Amniotic epithelial cell (primary cell): ENCODE results near the gene LY6G6C.
A peak's percentile ranks its signal among the peaks of the same experiment; 100 is the strongest.

Experiments used
- DNase-seq: peaks from one replicate; pipeline ENCODE4 v3.0.0-alpha.2; 2010; ENCODE audit warnings: low read depth

The LY6G6C gene

DNA sequence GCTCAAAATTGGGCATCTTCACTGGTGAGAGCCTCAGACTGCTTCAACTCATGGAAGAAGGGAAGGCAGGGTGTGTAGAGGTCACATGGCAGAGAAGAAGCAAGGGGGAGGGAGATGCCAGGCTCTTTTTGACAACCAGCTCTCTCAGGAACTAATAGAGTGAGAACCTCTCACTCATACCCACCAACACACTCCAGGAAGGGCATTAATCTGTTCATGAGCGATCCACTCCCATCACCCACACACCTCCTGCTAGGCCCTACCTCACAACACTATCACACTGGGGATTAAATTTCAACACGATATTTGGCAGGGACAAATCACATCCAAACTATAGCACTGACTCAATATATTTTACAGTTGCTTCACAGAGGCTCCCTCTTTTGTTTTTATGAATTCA, 20.3 kb upstream of the LY6G6C start:
- no peak for DNase-seq

DNA sequence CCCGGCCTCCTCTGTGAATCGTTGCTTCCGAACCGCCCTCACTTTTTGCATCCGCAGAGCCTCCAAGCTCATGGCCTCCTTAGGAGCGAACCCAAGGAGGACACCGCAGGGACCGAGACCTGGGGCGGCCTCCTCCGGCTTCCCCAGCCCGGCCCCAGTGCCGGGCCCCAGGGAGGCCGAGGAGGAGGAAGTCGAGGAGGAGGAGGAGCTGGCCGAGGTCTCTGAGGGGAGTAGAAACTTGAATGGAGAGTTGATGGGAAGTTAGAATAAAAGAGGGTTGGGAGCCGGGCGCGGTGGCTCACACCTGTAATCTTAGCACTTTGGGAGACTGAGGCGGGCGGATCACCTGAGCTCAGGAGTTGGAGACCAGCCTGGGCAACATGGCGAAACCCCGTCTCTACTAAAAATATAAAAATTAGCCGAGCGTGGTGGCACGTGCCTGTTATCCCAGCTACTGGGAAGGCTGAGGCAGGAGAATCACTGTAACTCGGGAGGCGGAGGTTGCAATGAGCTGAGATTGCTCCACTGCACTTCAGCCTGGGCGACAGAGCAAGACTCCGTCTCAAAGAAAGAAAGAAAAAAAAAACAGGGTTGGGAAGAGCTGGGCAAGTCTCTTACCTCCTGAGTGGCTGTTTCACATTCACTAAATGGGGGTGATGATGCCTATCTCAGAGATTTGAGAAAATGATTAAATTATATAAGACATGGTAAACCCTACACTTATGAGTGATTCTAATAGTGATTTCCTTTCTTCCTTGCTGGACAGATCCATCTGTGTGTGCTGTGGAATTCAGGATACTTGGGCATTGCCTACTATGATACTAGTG, 19.1 kb upstream of the LY6G6C start:
- DNase-seq, result no peak

DNA sequence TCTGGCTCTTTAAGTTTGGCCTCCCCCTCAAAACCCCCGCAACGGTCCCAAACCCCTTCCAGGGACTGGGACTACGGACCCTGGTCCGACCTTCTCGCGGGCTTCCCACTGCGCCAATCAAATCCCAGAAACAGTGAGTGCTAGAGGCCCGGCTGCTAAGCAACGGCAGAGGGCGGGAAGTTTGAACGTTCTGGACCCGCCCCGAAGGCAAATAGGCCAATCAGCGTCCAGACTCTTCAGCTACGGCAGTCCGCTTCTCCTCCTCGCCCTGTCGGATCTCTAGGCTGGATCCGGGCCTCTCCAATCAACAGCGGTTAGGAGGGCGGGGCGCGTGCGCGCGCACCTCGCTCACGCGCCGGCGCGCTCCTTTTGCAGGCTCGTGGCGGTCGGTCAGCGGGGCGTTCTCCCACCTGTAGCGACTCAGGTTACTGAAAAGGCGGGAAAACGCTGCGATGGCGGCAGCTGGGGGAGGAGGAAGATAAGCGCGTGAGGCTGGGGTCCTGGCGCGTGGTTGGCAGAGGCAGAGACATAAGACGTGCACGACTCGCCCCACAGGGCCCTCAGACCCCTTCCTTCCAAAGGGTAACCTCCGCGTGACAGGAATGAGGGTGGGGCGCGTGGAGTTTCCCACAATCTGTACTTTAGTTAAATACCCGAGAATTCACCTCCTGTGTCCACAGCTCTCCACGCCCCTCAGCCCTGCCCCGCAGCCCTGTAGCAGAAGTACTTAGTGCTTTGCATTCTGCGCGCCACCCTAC, 18.3 kb upstream of the LY6G6C start, which contains the start of gene MSH5:
Gene MSH5, plus strand, starts transcription at position 367 of the 758 bp plus-strand sequence. CDS start 462 bp downstream, outside the sequence.
- peak; percentile 98 for DNase-seq

DNA sequence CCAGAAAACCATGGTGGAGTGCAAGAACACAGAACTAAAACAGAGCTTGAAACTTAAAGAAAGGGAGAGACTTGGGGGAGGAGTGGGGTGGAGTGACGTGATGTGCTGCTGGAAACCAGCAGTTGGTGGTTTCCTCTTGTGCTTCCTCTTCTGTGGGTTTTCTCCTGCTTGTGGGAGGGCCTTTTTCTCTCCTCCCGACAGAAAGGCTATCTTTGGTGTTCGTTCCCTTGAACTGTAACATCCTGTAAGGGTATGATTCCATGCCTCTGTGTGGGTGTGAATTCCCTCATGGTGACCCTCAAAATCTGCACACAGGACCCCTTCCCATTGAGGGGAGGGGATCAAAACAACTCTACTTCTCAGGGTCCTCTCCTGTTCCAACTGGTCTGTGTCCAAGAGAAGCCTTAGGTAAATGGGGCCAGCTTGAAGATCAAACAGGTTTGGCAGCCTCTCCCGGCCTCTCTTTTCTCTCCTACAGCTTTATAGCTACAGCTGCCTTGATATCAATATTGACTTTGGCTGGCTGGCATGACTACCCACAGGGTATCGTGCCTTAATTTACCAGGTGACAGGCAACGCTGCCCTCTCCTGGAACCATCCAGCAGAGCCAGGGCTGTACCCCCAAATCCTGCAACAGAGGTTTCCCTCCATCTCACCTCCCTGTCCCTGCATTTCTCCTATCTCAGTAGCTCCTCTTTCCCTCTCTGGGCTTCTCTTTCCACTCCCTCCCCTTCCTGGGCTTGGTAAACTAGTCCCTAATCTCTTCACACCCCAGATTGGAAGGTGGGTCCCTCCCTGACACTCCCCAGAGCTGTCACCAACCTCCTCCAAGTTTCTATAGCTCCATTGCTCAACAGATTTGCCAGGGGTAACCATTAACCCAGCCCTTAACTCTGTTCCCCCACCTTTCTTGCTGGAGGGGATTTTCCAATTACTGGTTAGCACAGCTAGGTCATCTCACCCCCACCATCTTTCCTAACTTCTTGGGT, 16.7 kb upstream of the LY6G6C start:
- peak; percentile 90 for DNase-seq

DNA sequence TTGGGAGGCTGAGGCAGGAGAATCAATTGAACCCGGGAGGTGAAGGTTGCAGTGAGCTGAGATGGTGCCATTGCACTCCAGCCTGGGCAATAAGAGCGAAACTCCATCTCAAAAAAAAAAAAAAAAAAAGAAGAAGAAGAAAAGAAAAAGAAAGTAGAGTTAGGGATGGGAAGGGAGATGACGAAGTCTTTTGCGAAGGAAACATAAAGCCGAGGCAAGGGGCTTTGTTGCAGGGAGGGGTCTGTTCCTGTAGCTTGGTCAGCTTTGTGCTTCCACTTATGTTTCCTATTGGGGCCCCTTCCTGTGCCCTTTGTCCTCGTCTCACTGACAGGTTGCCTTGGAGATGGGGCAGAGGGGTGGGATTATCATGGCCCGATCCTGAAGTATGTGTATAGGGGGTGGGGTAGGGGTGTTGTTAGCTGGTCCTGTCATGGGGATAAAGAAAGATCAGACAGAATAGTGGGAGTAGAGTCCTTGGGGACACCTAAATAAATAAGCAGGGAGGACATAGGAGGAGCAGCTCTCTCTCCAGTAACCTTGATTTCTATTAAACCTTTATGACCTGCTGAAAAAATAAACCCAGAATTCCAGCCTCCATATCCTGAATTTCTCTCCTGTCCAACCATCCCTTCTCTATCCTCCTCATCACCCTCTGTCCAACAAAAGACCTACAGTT, 15.9 kb upstream of the LY6G6C start:
- DNase-seq, result peak; percentile 33

DNA sequence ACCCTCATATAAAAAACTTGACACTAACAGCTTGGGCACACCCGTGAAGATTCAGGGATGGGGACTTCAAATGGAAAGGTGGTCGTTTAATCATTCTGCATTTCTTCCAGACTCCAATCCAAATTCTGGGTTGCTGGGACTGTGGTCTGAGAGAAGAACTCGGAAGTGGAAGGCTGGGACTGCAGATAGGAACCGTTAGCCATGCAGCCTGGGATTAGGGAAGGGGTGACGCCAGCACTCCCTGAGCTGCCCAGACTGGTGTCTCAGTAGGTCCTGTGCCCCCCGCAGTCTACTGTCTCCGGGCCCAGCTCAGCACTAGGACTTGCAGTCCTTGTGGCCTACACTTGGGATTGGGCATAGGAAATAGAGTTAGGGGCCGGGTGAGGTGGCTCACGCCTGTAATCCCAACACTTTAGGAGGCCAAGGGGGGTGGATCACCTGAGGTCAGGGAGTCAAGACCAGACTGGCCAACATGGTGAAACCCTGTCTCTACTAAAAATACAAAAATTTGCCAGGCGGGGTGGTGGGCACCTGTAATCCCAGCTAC, 15.3 kb upstream of the LY6G6C start:
- no peak for DNase-seq

DNA sequence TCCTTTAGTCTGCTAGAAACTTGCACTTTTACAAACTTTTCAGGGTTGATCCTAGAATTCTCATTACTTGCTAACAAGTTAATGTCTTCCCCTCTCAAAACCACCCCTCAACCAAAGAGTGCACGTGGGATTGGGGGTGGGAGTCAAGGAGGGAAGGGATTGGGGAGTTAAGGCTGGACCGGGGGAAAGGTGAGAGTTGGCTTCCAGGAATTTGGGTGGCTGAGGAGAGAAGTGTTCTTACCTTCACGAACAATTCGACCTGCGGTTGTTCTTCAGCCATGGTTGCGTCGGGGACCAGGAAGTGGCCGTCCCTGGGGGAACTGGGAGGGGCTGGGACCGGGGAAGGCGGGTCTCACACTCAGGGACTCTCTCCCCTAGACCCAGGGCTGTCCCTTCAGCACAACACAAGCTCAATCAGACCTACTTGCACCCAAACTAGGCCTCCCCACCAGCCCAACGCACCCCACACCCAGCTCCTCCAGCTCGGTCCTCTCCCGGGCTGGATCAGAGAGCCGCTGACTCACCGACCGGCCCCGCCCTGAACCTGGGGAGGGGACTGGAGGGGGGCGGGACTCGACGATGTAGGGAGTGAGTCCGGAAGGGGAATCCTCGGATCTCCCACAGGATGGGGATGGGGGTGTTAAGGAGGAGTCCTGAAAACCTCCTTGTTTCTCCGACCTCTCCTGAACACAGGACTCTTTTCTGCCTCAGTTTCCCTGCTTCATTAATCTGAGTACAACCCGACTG, 14.6 kb upstream of the LY6G6C start, which contains the start of gene CLIC1:
Gene CLIC1, minus strand, starts transcription at position 510 of the 747 bp plus-strand sequence. Its CDS starts 230 bp downstream, at position 280.
- DNase-seq, result peak; percentile 75

DNA sequence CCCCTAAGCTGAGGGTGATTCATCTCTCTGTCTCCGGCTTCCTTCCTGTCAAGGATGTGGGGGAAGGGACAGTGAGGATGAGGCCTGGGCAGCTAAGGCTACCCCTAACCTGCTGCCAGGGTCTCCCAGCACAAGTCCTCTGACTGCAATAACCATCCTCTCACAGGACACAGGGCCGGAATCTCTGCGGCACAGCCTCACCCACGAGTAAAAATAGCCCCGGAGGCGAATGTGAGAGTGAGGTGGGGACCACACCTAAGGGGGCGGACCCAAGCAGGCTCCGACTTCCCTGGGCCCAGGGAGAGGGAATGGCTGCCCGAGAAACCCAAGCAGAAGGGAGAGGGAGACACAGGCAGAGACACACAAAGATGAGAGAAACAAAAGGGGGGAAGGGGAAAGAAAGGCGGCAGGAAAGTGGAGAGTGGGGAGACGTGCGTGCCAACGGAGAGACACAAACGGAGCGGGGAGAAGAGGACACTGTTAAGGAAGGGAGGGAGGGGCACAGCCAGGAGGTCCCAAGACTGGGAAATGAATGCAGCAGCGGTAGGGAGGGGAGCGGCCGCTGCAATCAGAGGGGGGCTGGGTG, 13.4 kb upstream of the LY6G6C start:
- DNase-seq, result peak; percentile 69

DNA sequence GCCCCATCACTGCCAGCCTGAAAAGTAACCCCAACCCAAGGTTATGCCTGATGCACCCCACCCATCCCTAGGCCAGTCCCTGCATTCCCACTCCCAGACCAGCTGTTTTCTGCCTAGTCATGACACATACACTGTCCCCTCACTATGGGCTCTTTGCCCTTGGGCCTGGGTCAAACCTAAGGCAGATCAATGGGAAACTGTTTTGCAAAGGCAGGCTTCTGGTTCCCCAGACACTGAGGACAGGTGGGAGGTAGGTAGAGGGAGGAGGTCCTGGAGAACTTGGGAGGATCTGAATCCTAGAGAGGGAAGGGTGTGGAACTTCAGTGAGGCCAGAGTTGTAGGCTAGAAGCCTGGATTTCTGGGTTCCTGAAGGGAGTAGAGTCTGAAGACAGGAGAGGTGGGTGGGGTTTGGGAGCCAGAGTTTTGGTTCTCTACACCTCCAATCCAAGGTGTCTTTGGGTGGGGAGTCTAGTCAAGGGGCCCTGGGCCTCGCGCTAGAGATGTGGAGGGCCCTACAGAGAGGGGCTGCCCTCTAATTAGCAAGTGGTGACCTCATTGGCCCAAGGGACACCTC, 12.8 kb upstream of the LY6G6C start:
- no peak for DNase-seq

DNA sequence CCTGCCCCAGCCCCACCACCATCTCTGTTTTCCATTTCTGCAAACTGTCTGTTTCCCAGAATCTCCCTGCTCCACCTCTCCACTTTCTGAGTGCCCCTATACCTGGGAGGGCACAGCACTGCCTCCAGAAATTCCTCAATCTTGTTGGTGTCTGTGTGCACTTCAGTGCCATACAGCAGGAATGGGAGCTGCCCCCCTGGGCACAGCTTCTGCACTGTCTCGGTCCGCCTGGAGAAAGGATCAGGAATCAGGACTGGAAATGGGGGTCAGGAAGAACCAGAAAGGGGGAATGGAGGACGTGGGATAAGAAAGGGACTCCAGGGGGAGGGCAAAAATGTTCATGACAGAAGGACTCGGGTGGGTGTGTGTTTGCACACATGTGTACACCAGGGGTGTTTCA, 12.2 kb upstream of the LY6G6C start:
- DNase-seq, result no peak

DNA sequence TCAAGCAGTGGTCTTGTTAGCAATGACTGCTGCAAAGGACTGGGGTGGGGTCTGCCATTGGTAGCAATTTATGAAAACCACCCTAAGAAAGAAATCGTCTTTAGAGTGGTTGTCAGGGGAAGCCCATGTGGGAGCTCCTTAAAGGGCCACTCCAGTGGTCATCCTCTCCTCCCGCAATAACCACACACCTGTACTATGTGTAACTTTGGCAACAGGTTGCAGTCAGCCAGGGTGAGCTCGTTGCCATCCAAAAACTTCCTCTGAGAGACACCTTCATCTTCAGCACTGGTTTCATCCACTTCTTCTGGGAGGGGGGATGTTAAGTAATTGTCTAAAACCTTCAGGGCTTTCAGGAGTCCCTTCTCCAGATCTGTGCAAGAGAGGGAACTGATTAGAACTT, 10.5 kb upstream of the LY6G6C start:
- no peak for DNase-seq

DNA sequence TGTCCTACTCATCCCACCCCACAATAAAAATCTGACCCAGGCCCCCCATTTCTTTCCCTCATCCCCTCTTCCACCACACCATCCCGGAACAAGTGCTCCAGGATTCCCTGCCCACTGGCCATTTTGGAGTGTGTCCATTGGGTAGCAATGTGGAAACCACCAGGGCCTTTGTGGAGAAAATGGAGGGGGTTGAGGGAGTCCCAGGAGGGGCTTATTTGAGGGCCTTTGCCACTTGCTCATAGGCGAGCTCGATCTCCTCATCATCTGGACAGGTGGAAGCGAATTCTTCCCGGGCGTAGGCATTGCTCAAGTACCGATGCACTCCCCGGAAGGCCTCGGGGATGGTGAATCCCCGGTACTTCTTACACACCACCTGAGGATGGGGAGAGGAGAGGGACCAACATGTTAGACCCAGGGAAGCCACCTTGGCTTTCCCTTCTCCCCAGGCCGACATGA, 9.1 kb upstream of the LY6G6C start:
- no peak for DNase-seq

DNA sequence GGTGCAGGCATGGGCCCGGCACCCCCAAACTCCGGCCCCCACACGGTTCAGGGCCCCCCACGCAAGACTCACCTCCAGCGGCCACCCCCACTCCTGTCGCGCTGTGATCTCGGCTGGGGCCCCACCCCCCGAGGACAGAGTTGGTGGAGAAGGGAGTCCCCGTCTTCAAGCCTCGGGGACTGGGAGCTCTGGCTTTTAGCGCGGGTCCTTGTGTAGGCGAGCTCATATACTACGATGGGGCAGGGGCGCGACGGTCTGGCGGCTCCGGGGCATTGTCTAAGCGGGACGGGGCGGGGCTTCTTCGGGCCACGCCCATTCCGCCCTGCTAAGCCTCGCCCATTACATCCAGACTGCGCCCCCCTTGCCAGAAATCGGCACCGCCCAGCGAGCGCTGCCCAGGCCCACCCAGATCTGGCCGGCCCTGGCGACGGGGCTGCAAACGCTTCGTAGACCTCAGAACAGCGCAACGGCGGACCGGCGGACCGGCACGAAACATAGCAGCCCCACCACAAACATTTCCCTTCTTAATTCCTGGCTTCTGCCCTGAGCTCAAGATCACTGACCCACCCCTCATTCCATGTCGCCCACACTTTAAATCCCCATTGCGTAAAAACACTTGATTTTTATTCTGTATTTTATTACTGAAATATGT, 8.6 kb upstream of the LY6G6C start:
- DNase-seq, result peak; percentile 67

DNA sequence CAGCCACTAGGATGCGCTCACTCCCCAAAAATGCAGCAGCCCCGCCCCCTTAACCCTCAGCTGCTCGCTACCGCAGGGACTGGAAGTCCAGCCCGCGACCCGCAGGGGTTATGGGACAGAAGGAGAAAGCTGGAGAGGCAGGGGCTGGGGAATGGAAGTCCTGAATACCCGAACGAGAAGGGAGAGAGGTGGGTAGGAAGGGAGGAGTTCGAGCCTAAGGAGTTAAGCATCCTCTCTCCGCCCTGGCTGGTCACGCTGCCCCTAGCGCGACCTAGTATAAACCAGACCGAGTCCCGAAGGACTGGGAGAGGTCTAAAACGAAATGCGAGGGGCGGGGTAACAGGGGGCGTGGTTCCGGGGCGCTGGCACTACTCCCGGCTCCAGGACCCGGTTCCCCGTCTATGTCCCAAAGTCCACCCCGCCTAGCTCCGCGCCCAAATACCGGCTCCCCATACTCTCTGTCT, 8.0 kb upstream of the LY6G6C start:
- peak; percentile 81 for DNase-seq

DNA sequence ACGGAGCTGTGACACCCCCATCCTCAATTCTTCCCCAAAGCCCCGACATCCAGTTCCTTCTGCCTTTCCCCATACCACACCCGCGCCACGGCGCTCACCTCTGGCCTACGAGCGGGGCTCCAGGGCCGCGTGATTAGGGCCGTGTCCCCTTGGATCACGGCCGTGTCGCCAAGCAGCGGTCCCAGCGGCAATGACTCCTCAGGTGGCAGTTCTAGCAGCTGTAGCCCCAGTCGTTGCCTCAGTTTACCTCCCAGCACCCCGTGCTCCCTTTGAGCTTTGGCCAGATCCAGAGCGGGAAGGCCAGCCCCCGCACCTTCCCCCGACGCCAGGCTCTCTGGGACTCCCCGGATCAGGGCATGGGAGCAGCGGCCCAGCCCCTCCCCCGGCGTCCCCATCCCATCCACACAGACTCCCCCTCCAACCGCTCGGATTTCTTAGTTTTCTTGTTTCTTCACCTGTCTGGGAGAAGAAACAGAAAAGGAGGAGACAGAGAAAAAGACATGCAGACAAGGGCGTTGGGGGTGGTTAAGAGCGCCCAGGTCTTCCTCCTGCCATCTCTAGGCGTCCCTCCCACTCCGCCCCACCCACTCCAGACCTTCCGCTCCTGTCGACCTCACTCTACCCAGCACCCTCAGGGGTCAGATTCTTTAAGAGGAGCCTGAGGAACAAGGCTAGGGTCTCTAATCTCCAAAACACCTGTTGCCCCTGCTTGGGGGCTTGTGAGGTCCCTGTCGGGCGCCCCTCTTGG, 7.4 kb upstream of the LY6G6C start, which contains the start of gene DDAH2:
Gene DDAH2, minus strand, starts transcription at position 533 of the 748 bp plus-strand sequence. Its CDS starts 138 bp downstream, at position 395.
- no peak for DNase-seq

DNA sequence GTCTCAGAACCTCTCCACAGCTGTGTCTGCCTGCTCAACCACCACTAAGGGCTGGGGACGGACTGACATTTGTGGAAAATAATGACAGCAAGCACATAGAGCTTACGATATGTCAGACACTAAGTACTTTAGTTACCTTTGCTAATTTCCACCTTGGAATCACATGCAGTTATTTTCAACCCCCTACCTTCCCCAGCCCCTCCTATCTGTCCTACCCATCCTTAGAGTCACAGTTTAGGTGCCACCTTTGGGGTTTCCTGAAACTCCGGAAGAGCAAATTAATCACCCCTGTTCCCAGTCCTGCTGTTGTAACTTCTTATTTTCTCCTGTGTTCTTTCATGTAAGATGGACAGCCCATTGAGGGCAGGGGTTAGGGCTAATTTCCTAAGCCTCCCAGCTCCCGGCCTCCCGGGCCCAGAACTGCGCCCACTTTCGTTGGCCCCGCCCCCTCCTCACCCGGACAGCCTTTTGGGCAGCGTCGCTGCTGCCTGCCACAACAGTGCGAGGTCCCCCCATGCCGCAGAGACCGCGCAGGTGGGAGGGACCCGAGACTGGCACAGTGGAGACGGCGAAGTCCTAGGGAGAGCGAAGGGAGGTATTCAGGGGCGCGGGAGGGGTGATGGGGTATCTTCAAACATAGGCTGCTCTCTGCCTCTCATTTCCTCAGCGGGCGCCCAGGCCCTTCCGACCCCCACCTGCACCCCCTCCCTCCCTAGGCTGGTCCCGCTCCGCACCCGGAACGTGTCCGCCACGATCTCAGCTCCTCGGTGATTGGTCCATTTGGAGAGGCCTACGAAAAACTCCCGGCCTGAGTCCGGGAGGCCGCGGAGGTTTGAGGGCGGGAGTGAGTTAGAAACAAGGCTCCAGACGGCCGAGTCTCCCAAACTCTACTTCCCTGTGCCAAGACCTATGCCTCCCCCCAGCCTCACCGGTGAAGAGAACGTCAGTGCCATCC, 6.4 kb upstream of the LY6G6C start:
- DNase-seq, result no peak
